NT2/D1 (cell line): Measurements from ENCODE around the gene CDH9.

Experiments
- DNase-seq: peaks from one replicate; pipeline ENCODE4 v3.0.0-alpha.2; 2011; ENCODE audit warnings: low read depth, low spot score
- H3K27me3 ChIP-seq: 2 replicates; pipeline ENCODE4 v1.6.0; 2011; ENCODE audit warnings: mild to moderate bottlenecking; ENCODE audit not compliant: insufficient read length, insufficient read depth
- H3K36me3 ChIP-seq: 2 replicates; pipeline ENCODE4 v1.6.1; 2011; ENCODE audit warnings: mild to moderate bottlenecking, low read length, mixed read lengths; ENCODE audit not compliant: insufficient read depth, insufficient read length
- H3K4me1 ChIP-seq: 2 replicates; pipeline ENCODE4 v1.5.1; 2011; ENCODE audit not compliant: insufficient read depth, insufficient read length
- H3K4me3 ChIP-seq: 2 replicates; pipeline ENCODE4 v1.5.1; 2011; ENCODE audit warnings: low read depth; ENCODE audit not compliant: insufficient read length
- H3K9ac ChIP-seq: 2 replicates; pipeline ENCODE4 v1.6.0; 2011; ENCODE audit warnings: low read depth; ENCODE audit not compliant: insufficient read length
- H3K9me3 ChIP-seq: 2 replicates; pipeline ENCODE4 v1.5.1; 2011; ENCODE audit warnings: mild to moderate bottlenecking, low read length; ENCODE audit not compliant: insufficient read depth
- SUZ12 ChIP-seq: IDR thresholded peaks from 2 replicates; pipeline ENCODE4 v1.6.1; 2011; ENCODE audit not compliant: insufficient read length, insufficient read depth; ENCODE audit errors: extremely low read depth
- YY1 ChIP-seq: IDR thresholded peaks from 2 replicates; pipeline ENCODE4 v1.6.1; 2011; ENCODE audit not compliant: insufficient read length, insufficient read depth
- ZNF274 ChIP-seq: IDR thresholded peaks from 2 replicates; pipeline ENCODE4 v1.6.1; 2011; ENCODE audit warnings: mild to moderate bottlenecking, low read depth, low read length

The CDH9 gene

DNA sequence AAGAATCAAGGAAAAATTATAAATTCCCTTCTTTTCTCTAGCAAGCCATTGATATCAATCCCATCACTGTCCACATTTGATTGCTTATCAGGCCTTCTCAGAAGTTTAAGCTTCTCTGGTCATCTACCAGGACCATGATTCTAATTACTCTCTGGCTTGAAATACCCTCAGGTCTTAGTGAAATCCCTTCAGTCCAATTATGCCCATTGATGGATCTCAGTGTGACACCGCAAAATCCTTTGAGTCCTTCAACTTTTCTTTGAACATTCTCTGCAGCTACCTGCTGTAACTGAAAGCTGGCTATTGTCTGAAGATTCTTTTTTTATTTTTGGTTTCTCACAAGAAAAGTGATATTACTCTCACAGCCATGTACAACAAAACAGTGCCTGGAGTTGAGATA is 3.0 kb upstream of the CDH9 start:
- Histone ChIP-seq H3K36me3 (no peaks in the 10 kb centered on the region), H3K9ac (no peak overlapping the region), H3K27me3 (no peaks in the 10 kb centered on the region), H3K4me1 (no peaks in the 10 kb centered on the region), H3K9me3 (no peaks in the 10 kb centered on the region), H3K4me3 (no peak overlapping the region)
- no peak for TF ChIP-seq ZNF274
- no peak for TF ChIP-seq YY1
- TF ChIP-seq SUZ12: no peak
- DNase-seq: no peak

DNA sequence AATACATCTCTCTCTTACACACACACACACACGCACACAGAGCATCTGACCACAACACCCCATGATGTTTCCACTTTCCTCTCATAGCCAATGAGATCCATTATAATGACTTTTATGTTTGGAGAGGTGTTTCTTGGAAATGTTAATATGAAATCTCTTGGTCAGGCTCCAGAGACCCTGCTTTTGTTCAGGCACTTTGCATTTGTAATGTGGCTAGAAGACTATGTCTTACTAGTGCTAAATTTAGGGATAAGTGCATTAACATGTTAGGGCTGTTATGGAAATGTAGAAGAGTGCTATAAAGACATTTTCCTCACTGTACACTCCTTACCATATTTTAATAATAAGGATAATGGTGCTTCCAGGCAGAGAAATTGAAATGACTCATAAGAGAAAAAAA is 3.8 kb downstream of the CDH9 start:
- H3K4me3 ChIP-seq: no peak overlapping the region
- H3K4me1 ChIP-seq: no peaks in the 10 kb centered on the region
- no peaks in the 10 kb centered on the region for H3K36me3 ChIP-seq
- H3K9me3 ChIP-seq: no peaks in the 10 kb centered on the region
- no peaks in the 10 kb centered on the region for H3K27me3 ChIP-seq
- TF ChIP-seq ZNF274 (no peak), SUZ12 (no peak), YY1 (no peak)
- DNase-seq: no peak
- no peak overlapping the region for H3K9ac ChIP-seq

DNA sequence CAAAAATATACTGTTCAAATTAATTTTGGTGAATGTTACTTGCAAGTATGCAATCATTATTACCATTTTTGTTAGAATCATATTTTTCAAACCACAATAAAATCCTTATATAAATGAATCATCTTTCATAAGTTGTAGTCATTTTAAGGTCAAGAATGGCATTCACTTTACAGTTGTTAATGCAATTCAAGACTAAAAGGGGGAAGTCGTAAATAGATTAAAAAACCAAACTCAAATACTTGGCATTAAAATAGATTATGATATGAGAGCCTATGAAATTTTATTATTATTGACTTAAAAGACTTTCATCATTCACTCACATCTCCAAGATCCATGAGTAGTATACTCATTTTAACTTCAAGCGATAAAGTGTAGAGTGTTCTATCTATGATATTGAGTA is 11.6 kb downstream of the CDH9 start:
- TF ChIP-seq YY1 (no peak), ZNF274 (no peak), SUZ12 (no peak)
- no peak for DNase-seq
- no peaks in the 10 kb centered on the region for H3K27me3 ChIP-seq
- no peaks in the 10 kb centered on the region for H3K9me3 ChIP-seq
- H3K36me3 ChIP-seq: no peaks in the 10 kb centered on the region
- H3K4me1 ChIP-seq: no peaks in the 10 kb centered on the region
- no peak overlapping the region for H3K9ac ChIP-seq
- no peak overlapping the region for H3K4me3 ChIP-seq

DNA sequence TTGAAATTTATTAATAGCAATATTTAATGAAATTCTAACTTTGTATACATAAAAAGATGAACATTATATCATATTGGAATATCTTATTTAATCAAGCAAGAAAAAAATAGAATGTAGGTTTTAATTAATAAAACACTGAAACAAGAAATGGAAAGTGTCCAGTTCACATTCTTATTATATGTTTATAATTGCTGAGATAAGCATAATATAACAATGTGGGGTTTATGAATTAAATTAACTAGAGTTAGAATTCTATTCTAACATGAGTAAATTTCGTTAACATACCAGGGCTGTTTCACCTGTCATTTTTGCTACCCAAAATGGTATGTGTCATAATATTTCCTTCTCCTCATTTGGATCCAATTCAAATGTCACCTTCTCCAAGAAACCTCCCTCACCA is 12.3 kb downstream of the CDH9 start:
- TF ChIP-seq SUZ12 (no peak), ZNF274 (no peak), YY1 (no peak)
- no peak for DNase-seq
- Histone ChIP-seq H3K27me3 (no peaks in the 10 kb centered on the region), H3K9me3 (no peaks in the 10 kb centered on the region), H3K9ac (no peak overlapping the region), H3K4me3 (no peak overlapping the region), H3K4me1 (no peaks in the 10 kb centered on the region), H3K36me3 (no peaks in the 10 kb centered on the region)

DNA sequence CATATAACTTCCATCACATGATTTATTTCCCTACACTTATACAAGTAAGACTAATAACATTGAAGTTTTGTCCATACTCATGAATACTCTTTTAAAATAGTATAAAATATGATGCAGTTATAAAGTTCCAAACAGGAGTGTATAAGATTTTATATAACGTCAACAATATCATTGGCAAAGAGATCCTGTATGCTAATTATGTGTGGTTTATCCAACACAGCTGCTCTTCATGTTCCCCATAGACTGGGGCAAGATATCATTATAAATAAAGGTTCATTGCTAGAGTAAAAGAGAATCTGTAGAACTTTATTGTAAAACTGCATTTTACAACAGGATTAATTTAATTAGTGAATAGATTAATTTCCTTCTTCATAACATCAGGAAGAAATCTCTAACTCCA is 16.9 kb downstream of the CDH9 start:
- no peaks in the 10 kb centered on the region for H3K27me3 ChIP-seq
- no peak for DNase-seq
- no peaks in the 10 kb centered on the region for H3K4me1 ChIP-seq
- H3K9ac ChIP-seq: no peak overlapping the region
- TF ChIP-seq SUZ12 (no peak), ZNF274 (no peak), YY1 (no peak)
- H3K4me3 ChIP-seq: no peak overlapping the region
- no peaks in the 10 kb centered on the region for H3K9me3 ChIP-seq
- no peaks in the 10 kb centered on the region for H3K36me3 ChIP-seq

DNA sequence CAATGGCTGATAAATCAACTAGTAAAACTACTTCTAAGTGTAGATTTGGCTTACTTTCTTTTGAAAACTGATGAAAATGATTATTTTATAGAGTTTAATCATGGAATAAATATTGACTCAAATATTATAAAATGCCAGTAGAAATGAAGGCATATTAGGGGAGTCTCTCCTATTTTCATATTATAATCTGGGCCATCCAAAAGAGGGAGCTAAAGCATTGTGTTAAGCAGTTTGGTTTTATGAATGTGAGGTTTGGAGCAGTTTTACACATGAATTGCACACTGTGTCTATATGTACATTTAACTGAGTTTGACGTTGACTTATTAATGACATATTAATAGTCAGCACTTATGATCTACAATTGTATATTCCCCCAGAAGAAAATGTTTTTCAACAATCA is 17.4 kb downstream of the CDH9 start:
- H3K4me1 ChIP-seq: no peaks in the 10 kb centered on the region
- H3K36me3 ChIP-seq: no peaks in the 10 kb centered on the region
- H3K4me3 ChIP-seq: no peak overlapping the region
- no peaks in the 10 kb centered on the region for H3K9me3 ChIP-seq
- DNase-seq: no peak
- no peak overlapping the region for H3K9ac ChIP-seq
- no peak for TF ChIP-seq ZNF274
- no peak for TF ChIP-seq SUZ12
- TF ChIP-seq YY1: no peak
- H3K27me3 ChIP-seq: no peaks in the 10 kb centered on the region

DNA sequence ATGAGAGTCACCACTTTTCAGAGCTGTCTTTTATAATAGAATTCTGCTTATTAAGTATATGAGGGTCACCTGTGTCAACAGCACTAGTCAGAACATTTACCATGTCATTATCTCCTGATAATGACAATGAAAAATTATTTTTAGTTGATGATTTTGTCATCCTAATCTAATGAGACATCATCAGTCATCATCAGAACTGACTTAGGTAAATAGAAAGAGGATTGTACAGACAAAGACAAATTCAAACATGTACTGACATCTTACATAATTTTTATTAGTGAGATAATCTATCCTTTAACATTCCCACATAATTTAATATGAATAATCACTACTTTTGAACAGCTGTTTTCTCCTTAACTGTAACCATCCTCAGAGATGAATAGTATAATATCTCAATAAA is 22.6 kb downstream of the CDH9 start:
- Histone ChIP-seq H3K9ac (no peak overlapping the region), H3K27me3 (no peaks in the 10 kb centered on the region), H3K4me1 (no peaks in the 10 kb centered on the region), H3K9me3 (no peaks in the 10 kb centered on the region), H3K4me3 (no peak overlapping the region), H3K36me3 (no peaks in the 10 kb centered on the region)
- no peak for DNase-seq
- TF ChIP-seq YY1: no peak
- TF ChIP-seq SUZ12: no peak
- TF ChIP-seq ZNF274: no peak

DNA sequence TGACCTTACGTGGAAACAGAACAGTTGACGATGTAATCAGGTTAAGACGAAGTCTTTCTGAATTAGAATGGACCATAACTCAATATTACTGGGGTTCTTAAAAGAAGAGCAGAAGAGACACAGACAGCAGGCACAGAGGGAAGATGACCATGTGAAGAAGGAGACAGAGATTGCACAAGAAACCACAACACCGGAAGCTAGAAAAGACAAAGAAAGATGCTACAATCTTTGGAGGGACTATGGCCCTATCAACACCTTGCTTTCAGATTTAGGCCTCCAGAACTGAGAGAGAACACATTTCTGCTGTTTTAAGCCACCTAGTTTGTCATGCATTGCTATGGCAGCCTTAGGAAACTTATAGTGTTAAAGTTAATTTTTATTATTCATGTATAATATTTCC is 27.1 kb downstream of the CDH9 start:
- no peak overlapping the region for H3K9ac ChIP-seq
- no peaks in the 10 kb centered on the region for H3K9me3 ChIP-seq
- H3K36me3 ChIP-seq: no peaks in the 10 kb centered on the region
- H3K4me3 ChIP-seq: no peak overlapping the region
- no peaks in the 10 kb centered on the region for H3K4me1 ChIP-seq
- TF ChIP-seq YY1 (no peak), SUZ12 (no peak), ZNF274 (no peak)
- H3K27me3 ChIP-seq: no peaks in the 10 kb centered on the region
- no peak for DNase-seq
